Colonic mucosa (tissue), 4 donors: Measurements from ENCODE around the gene BRF1. TPM values are rescaled to one million over a fixed set of nuclear protein-coding genes. Genes with fewer than 3 reads are reported as not detected.

Experiments
- DNase-seq: peaks from one replicate; pipeline ENCODE4 v3.0.0-alpha.2; 2020
- H3K27ac ChIP-seq: fragments of 200-600 bp; one replicate; pipeline ENCODE4 v1.8.0; 2021
- H3K27me3 ChIP-seq: fragments of 200-600 bp; one replicate; pipeline ENCODE4 v1.8.0; 2021
- H3K36me3 ChIP-seq: fragments of 200-600 bp; one replicate; pipeline ENCODE4 v1.8.0; 2021
- H3K4me1 ChIP-seq: fragments of 200-600 bp; one replicate; pipeline ENCODE4 v1.8.0; 2021; ENCODE audit warnings: mild to moderate bottlenecking
- H3K4me3 ChIP-seq: fragments of 200-600 bp; one replicate; pipeline ENCODE4 v1.8.0; 2021
- H3K9ac ChIP-seq, 2 donors: one replicate each; pipeline ENCODE4 v1.7.0; 2013; ENCODE audit warnings: control low read depth in 2 of 2, low read depth in 2 of 2, low read length in 2 of 2
- H3K9me3 ChIP-seq: fragments of 200-600 bp; one replicate; pipeline ENCODE4 v1.8.0; 2021
- intact Hi-C: fragments of 100-400 bp; cut with DNase I; formaldehyde crosslinking; loops from one replicate; pipeline ENCODE4 v1.14.1; 2022
- total RNA-seq, 2 donors: library from RNA; stranded (reverse); fragmentation: NEBNext Ultra II Directional in 1 of 2; extraction: Animal tissue kit (Norgen Biotek cat#: 25700) in 1 of 2; gene quantifications; one replicate each; pipeline ENCODE4 v1.2.1, GENCODE V29; 2021
- TF ChIP-seq, protein P1 (sequence below): fragments of 200-600 bp; IDR thresholded peaks from one replicate; pipeline ENCODE4 v1.8.0; 2022; ENCODE audit warnings: antibody characterized with exemption, mild to moderate bottlenecking
- donor health status: healthy.
- donor health status: DM: no; HTN: no; CAD: no.
- donor health status: DM: no; HTN: no; CAD: no.

Gene BRF1
- total RNA-seq, 2 donors from 2014 or later, result 27.2 to 40.6 TPM

- H3K27ac ChIP-seq, result no peak overlapping the region
- H3K4me1 ChIP-seq, result no peaks in the 10 kb centered on the region
- H3K9me3 ChIP-seq, result no peaks in the 10 kb centered on the region
- intact Hi-C loops, result no loop called here
- no peaks in the 10 kb centered on the region for H3K36me3 ChIP-seq
- peak overlapping the region in 1 of 2 donors; percentile 12 for H3K9ac ChIP-seq
- H3K4me3 ChIP-seq, result no peak overlapping the region
- no peak for DNase-seq
- H3K27me3 ChIP-seq, result peaks cover 42% of the 10 kb centered on the region
- TF ChIP-seq, protein P1, sequence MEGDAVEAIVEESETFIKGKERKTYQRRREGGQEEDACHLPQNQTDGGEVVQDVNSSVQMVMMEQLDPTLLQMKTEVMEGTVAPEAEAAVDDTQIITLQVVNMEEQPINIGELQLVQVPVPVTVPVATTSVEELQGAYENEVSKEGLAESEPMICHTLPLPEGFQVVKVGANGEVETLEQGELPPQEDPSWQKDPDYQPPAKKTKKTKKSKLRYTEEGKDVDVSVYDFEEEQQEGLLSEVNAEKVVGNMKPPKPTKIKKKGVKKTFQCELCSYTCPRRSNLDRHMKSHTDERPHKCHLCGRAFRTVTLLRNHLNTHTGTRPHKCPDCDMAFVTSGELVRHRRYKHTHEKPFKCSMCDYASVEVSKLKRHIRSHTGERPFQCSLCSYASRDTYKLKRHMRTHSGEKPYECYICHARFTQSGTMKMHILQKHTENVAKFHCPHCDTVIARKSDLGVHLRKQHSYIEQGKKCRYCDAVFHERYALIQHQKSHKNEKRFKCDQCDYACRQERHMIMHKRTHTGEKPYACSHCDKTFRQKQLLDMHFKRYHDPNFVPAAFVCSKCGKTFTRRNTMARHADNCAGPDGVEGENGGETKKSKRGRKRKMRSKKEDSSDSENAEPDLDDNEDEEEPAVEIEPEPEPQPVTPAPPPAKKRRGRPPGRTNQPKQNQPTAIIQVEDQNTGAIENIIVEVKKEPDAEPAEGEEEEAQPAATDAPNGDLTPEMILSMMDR, result no peak
These were observed 104.4 kb downstream of the BRF1 start for GRCh38 chr14:105196265-105196960.

DNA sequence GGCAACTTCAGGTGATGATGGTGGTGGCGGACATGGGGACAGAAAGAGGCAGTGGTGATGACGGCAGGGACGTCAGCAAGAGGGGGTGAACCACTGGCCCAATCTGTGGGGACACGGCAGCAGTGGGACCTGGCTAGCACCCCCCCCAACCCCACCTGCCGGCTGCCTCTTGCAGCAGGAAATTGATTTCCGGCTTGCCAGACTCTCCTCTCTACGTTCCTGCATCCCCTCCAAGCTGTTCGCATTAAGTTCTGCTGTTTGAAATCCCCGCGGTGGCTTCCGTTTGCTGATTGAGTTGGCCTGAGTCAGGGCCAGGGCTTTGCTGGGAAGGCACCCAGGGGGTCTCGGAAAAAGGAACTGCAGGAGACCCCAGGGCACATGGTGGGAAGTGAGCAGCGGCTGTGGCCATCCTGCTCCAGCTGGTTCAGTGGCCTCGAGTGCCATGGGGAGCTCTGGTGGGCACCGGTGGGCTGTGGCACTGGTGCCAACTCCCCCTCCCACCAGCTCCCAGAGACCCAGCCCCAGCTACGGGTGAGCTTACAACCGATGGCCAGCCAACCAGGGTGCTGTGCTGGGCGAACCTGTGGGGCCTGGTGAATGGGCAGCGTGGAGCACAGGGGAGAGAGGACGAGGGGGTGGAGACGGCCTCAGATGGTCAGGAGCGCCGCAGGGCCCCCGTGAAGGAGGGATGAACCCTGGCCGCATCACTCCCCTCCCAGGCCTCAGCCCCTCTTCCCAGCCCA is 105.1 kb downstream of the BRF1 start:
- H3K9me3 ChIP-seq, result no peaks in the 10 kb centered on the region
- no peak overlapping the region for H3K27ac ChIP-seq
- intact Hi-C loops, result no loop called here
- DNase-seq, result no peak
- H3K4me3 ChIP-seq, result no peak overlapping the region
- TF ChIP-seq, protein P1, result no peak
- H3K27me3 ChIP-seq, result peaks cover 35% of the 10 kb centered on the region
- no peaks in the 10 kb centered on the region for H3K4me1 ChIP-seq
- peak overlapping the region in 1 of 2 donors; percentile 12 for H3K9ac ChIP-seq
- H3K36me3 ChIP-seq, result no peaks in the 10 kb centered on the region

DNA sequence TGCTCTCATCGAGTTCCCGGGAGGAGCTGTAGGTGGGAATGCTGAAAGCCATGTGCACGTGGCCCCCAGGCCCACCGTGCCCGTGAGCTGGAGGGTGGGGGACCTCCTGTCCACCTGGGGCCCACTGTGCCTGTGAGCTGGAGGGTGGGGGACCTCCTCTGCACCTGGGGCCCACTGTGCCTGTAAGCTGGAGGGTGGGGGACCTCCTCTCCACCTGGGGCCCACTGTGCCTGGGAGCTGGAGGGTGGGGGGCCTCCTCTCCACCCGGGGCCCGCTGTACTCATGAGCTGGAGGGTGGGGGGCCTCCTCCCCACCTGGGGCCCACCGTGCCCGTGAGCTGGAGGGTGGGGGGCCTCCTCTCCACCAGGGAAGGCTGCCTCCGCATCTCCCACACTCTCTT is 105.8 kb downstream of the BRF1 start:
- TF ChIP-seq, protein P1, result no peak
- Histone ChIP-seq H3K36me3 (no peaks in the 10 kb centered on the region), H3K9ac (no peak overlapping the region), H3K27ac (no peak overlapping the region), H3K27me3 (peaks cover 32% of the 10 kb centered on the region), H3K4me3 (no peak overlapping the region), H3K4me1 (no peaks in the 10 kb centered on the region), H3K9me3 (no peaks in the 10 kb centered on the region)
- no peak for DNase-seq
- intact Hi-C loops, result no loop called here

DNA sequence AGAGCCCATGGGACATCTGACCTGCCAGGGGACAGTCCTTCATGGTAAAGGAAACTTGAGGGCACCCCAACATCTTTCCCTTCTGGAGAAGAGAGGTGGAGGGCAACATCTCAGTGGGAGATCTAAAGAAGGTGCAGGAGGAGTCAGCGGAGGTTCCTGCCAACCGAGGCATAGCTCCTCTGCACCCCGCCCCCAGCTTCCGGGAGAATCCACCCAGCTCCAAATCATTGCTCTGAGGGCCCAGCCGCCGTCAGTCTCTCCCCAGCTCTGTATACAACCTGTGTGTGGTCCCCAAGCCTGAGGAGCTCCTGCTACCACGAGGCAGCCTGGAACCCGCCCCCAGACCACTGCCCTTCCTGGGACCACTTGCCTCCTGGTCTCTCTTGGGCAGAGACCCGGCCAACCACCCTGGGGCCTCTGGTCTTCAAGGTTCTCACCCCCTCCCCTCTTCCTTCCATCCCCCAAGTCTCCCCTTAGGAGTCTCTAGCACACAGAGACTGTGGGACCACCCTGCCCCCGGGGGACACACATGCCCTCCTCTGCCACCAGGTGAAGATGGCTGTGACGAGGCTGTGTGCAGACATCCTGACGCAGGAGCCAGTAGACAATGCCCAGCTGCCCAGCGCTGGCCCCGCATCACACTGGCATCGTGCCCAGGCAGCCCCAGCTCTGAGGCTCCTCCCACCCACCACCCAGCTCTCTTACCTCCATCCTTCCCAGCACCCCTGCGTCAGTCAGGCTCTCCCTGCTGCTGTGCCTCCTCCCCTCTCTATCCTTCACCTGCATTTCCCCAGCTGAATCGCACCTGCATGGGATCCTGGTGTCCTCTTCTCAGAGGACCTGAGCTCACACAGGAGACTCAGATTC is 106.7 kb downstream of the BRF1 start:
- H3K9me3 ChIP-seq, result no peaks in the 10 kb centered on the region
- TF ChIP-seq, protein P1, result no peak
- no peaks in the 10 kb centered on the region for H3K4me1 ChIP-seq
- H3K27me3 ChIP-seq, result peaks cover 30% of the 10 kb centered on the region
- no peak overlapping the region for H3K27ac ChIP-seq
- no peak for DNase-seq
- H3K9ac ChIP-seq, result no peak overlapping the region
- no peaks in the 10 kb centered on the region for H3K36me3 ChIP-seq
- intact Hi-C loops, result no loop called here
- H3K4me3 ChIP-seq, result no peak overlapping the region
